ENCODE measurements around the gene NRAP. TPM values are rescaled to one million over a fixed set of nuclear protein-coding genes. Genes with fewer than 3 reads are reported as not detected.

Gene NRAP
- total and polyA plus RNA-seq, 10 of the 15 experiments (the other 5 are each of a cell fraction or from before 2014, with no cell fraction given), result not detected

DNA sequence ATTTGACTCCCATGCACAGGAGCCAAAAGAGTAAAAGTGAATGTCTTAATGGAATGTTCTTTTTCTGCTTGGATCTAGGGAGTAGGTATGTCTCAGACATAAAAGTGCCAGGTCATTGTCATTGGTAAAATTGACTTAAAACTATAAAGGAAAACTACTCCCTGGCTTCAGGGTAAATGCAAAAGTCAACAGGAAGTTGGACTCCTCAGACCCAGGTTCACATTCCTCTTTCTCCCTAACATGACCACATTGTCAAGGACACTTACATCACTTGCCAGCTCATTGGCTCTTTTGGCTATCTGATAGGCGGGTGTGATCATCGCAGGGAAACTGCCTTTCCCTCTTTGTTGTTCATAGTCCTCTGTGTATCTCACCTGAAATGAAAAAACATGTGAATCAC is 13.7 kb downstream of the NRAP start:
- POLR2A ChIA-PET, result no interaction called here
- Histone ChIP-seq H3K4me2 (ENCODE audit: control insufficient read depth, insufficient read depth) (no peak overlapping the region), H3K27me3 (replicated peaks in 1 of 2; ENCODE audit: control insufficient read depth in 2 of 2, insufficient read depth in 2 of 2, low read length in 1 of 2) (no peaks in the 10 kb centered on the region; a peak in 1 of 4 replicates), H4K20me1 (ENCODE audit: control insufficient read depth, insufficient read depth) (no peaks in the 10 kb centered on the region), H2AFZ (ENCODE audit: control insufficient read depth, low read depth, low read length) (no peak overlapping the region), H3K27ac (ENCODE audit: control insufficient read depth, insufficient read depth) (no peak overlapping the region), H3K36me3 (ENCODE audit: control insufficient read depth in 2 of 2, insufficient read depth in 2 of 2, low read length in 1 of 2) (no peaks in the 10 kb centered on the region), H3K4me1 (ENCODE audit: control insufficient read depth, insufficient read depth, low read length) (no peaks in the 10 kb centered on the region), H3K79me2 (ENCODE audit: control insufficient read depth, insufficient read depth, low read length) (no peaks in the 10 kb centered on the region), H3K9ac (ENCODE audit: control insufficient read depth, insufficient read depth, low read length) (no peak overlapping the region), H3K9me3 (replicated peaks; ENCODE audit: control insufficient read depth, insufficient read depth, low read length) (no peaks in the 10 kb centered on the region), H3K4me3 (no peak overlapping the region)
- intact Hi-C loops (cut with micrococcal nuclease; ENCODE audit: unreplicated experiment), result no loop called here
- RAD21 ChIA-PET (ENCODE audit: unreplicated experiment), result no interaction called here
- SMC1A ChIA-PET (ENCODE audit: uncharacterized antibody, unreplicated experiment), result no interaction called here
- in situ Hi-C loops (cut with MboI), result no loop called here
- no peak for ATAC-seq
- no peak for TF ChIP-seq PML (IDR thresholded peaks at IDR 0.05; ENCODE audit: low read length)
- TF ChIP-seq CHD1 (IDR thresholded peaks at IDR 0.05; ENCODE audit: low read depth, low read length), result no peak
- 48% methylated on average over 2 of the region's 2 CpGs for WGBS (ENCODE audit: insufficient coverage, insufficient replicate concordance, low lambda C conversion rate, missing lambda C conversion rate)
- CTCF ChIA-PET, result no interaction called here
- no TSS peak for BruUV-seq (replicated peaks)
- no peak for FAIRE-seq
- DNase-seq (ENCODE audit: low read depth, low spot score), result no peak

DNA sequence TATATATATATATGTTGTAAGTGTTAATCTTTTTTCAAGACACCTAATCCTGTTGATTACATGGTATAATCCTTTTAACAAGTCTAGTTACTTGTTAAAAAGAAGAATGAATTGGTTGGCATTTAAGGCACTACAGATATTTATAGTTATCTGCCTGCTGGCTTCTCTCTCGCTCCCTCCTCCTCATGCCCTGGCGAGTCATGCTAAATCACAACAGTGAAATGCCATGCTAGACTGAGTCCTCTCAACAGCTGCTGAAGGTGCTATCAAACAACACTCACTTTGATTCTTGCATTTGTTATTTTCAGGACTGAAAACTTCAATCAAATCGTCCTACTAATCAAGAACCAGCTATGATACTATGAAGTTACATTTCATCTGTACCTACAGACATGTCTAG is 15.4 kb downstream of the NRAP start:
- no peak overlapping the region for H3K4me2 ChIP-seq (ENCODE audit: control insufficient read depth, insufficient read depth)
- H3K27me3 ChIP-seq (replicated peaks in 1 of 2; ENCODE audit: control insufficient read depth in 2 of 2, insufficient read depth in 2 of 2, low read length in 1 of 2), result no peaks in the 10 kb centered on the region; a peak in 1 of 4 replicates
- no peak overlapping the region for H3K9ac ChIP-seq (ENCODE audit: control insufficient read depth, insufficient read depth, low read length)
- H2AFZ ChIP-seq (ENCODE audit: control insufficient read depth, low read depth, low read length), result no peak overlapping the region
- ChIA-PET POLR2A (no interaction called here), RAD21 (ENCODE audit: unreplicated experiment) (no interaction called here), SMC1A (ENCODE audit: uncharacterized antibody, unreplicated experiment) (no interaction called here), CTCF (no interaction called here)
- no peak overlapping the region for H3K4me3 ChIP-seq
- H4K20me1 ChIP-seq (ENCODE audit: control insufficient read depth, insufficient read depth), result no peaks in the 10 kb centered on the region
- intact Hi-C loops (cut with micrococcal nuclease; ENCODE audit: unreplicated experiment), result no loop called here
- no peak overlapping the region for H3K27ac ChIP-seq (ENCODE audit: control insufficient read depth, insufficient read depth)
- no peaks in the 10 kb centered on the region for H3K79me2 ChIP-seq (ENCODE audit: control insufficient read depth, insufficient read depth, low read length)
- 0% methylated on average over 3 of the region's 3 CpGs for WGBS (ENCODE audit: insufficient coverage, insufficient replicate concordance, low lambda C conversion rate, missing lambda C conversion rate)
- H3K9me3 ChIP-seq (replicated peaks; ENCODE audit: control insufficient read depth, insufficient read depth, low read length), result no peaks in the 10 kb centered on the region
- FAIRE-seq (no peak), DNase-seq (ENCODE audit: low read depth, low spot score) (no peak), ATAC-seq (no peak)
- TF ChIP-seq SP1 (IDR thresholded peaks at IDR 0.05; ENCODE audit: low read depth, low read length) (no peak), FOXK2 (IDR thresholded peaks at IDR 0.05) (no peak)
- H3K4me1 ChIP-seq (ENCODE audit: control insufficient read depth, insufficient read depth, low read length), result no peaks in the 10 kb centered on the region
- no TSS peak for BruUV-seq (replicated peaks)
- in situ Hi-C loops (cut with MboI), result no loop called here
- no peaks in the 10 kb centered on the region for H3K36me3 ChIP-seq (ENCODE audit: control insufficient read depth in 2 of 2, insufficient read depth in 2 of 2, low read length in 1 of 2)

All from GM12878 (cell line).